NCI-H345 treated with DMSO at 0.1 percent for 48 hours (cell line): Measurements from ENCODE around the gene DIP2C.
"Not testable (repeated sequence)": the region's sequence is repeated elsewhere in the genome, so short reads cannot be mapped to it uniquely, and the experiment has no call there.

Experiments used
- DNase-seq: peaks from one replicate; lab custom pipeline; 2025; ENCODE audit not compliant: unreplicated experiment; lab: John Stamatoyannopoulos, UW

Gene DIP2C

DNA sequence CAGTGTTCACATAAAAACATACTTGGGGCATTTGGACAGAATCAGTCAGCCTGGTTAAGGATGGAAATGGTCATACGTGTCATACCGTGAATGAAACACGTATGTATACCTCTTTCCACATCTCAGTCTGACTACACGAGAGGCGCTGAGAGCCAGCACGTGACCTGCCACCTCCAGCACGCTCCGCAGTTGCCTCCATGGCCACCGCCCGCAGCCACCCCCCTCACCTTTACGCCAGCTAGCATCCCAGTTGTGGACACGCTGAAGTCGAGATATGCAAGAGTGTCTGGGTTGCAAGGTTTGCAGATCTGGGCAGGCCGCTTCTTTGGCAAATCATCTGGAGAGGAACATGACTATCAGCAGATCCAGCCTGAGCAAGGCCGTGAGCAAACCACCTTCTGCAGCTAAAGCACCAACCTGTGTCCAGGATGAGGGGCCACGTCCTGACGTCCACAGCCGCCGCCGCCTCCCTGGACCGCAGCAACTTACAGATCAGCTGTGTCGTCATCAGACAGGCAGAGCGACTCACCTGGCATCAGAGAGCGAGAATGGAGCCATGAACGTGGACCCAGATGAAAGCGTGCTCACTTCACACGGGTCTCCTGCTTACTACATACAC is 344.8 kb downstream of the DIP2C start:
- no peak for DNase-seq

DNA sequence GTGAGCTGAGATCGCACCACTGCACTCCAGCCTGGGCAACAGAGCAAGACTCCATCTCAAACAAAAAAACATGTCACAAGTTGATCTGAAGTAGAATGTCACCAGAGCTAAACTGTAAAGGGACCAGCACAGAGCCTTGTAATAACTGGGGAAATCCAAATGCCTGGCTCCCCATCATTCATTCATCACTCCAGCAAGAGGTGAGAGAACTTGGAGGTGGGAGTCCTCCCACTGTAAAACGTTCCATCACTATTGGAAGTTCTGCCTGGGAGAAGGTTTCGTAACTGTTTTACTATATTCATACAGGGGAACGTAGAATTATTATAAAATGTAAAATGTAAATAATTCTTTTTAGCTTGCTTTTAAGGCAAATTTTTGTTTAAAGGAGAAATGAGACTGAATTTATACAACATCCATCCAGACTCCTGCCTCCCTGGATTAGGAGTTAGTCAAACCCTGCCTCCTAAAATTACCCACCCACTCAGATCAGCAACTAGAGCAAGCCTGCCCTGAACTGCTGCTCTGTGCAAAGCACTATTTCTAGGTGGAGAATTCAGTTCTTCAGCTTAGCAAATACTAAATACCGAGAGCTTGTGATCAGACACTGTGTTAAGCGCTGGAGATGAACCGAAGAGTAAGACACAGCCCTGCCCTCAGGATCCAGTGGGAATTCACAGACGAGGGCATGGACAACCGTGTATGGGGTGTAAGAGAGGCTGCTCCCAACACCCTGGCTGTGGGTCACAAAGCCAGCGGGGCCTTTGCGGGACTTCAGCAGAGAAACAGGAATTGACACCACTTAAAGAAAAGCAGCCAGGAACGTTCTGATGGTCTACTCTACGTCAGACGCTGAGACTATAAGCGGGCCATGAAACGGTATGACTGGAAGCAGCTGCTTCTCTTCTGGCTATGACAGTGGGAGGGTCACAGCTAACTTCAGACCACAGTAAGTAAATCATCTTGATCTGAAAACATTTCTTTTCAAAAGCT is 345.9 kb downstream of the DIP2C start:
- no peak for DNase-seq

GRCh38 chr10:341081-341740 is 348.3 kb downstream of the DIP2C start:
- DNase-seq = no peak

DNA sequence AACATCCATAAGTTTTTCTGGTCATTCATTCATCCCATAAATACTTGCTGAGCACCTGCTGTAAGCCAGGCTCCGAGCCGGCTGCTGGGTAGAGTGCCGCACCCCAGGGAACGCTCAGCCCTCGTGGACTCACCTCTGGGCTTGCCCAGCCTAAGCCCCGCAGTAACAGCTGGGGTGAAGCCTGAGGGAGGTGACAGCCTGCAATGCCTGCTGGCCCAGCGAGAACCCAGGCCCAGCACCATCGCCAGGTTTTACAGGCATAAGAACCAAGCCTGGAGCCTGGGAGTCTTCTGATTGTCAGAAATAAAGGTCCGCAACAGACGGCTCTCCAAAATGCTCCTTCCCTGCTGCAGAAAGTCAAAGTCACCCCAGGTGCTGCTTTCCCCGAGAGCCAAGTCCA is 348.8 kb downstream of the DIP2C start:
- DNase-seq = no peak

DNA sequence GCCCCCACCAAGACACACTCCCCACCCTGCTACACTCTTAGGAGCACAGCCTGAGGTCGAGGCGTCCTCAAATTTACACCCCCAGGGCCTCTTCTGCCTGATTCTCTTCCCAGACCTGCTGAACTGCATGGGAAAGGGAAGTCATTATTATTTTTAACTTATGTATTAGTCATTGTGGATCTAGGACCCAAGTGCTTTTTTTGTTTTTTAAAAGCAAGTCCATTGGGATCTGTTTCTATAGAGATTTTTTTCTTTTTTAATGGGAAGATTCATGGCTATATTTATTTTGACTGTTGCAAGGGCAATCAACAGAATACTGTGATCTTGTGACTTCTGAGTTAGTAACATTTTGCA is 350.5 kb downstream of the DIP2C start:
- no peak for DNase-seq

- no peak for DNase-seq
Observed at GRCh38 chr10:338171-339037, 351.1 kb downstream of the DIP2C start.

DNA sequence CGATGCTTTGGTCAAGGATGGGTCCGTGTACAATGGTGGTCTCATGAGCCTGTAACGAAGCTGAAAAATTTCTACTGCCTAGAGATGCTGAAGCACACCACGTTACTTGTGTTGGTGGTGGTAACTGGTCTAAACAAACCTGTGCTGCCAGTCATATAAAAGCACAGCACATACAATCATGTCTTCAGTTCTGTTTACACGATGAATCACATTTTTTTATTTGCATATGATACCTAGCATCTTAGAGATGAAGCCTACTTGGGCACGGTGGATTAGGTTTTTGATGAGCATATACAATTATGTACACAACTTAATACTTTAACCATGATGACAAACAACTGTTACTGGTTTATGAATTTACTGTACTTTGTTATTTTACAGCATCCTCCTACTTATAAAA is 353.2 kb downstream of the DIP2C start:
- no peak for DNase-seq

DNA sequence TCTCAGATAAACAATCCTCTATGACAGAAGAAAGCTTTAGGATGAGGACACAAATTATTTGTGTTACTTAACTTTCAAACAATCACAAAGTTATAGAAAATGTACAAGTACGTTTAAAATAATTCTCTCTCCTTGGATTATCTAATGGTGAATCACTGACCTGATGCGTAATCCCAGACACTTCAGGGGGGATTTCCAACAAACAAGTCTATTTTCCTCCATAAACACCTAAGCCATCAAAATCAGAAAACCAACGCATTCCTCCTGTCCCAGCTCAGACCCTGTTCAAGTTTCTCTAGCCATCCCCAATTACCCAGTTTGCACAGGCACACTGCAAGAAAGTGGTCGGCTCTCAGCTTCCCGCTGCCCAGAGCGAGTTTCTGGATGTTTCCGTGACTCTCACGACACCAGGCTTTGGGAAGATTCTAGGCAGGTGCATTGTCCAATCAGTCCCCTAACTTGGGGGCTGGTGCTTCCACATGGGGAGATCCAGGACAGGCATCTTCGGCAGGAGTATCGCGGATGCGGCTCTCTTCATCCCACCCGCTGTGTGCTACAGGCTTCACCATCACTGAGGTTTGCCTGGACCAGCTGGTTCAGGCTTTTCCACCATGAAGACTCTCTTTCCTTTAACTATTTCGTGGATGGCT is 354.2 kb downstream of the DIP2C start:
- DNase-seq = no peak

- no peak for DNase-seq
Observed at GRCh38 chr10:331186-331585, 358.3 kb downstream of the DIP2C start.

- DNase-seq = no peak
Observed at GRCh38 chr10:329361-330099, 359.9 kb downstream of the DIP2C start.

DNA sequence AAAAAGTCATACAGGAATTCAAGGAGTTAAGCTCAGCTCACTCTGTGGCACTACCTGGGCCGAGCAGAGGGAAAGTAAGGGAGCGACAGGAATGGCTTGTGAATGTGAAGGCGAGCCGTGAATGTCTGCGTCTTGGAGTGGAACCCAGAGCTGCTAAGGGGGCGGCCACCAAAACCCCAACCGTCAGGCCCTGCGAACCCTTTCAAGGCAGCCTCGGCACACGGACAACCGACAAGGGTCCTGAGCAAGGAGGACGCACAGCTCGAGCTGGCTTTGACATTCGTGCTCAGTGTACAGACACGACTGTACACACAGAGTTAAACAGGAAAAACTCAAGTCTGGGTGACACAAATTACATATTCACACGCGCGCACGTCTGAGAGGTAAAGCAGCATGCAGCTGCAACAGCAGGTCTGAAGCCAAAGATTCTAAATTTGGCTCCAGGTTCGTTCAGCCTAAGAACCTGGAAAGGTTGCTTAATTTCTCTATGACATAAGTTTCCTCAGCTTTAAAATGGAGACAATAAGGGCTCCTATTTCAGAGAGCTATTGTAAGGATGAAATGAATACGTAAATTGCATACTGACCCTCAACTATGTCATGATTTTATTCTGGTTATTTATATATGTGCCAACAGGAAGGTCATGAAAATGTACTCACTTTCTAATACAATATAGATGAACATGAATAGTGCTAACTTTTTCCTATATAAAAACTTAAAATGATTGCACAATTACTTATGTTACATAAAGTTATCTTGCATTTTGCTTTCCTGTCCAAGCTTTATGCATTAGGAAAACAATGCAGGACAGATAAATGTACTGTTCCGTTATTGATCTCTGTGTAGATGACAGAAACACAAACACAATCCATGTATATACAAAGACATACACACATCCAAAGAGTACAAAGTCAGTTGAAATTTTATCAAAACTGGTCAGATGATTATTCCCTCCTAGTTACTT is 361.3 kb downstream of the DIP2C start:
- no peak for DNase-seq

GRCh38 chr10:326894-327635 is 362.4 kb downstream of the DIP2C start:
- no peak for DNase-seq

- DNase-seq = no peak
Observed at GRCh38 chr10:326350-326749, 363.1 kb downstream of the DIP2C start.

- DNase-seq = no peak
Observed at GRCh38 chr10:325282-325681, 364.2 kb downstream of the DIP2C start.

DNA sequence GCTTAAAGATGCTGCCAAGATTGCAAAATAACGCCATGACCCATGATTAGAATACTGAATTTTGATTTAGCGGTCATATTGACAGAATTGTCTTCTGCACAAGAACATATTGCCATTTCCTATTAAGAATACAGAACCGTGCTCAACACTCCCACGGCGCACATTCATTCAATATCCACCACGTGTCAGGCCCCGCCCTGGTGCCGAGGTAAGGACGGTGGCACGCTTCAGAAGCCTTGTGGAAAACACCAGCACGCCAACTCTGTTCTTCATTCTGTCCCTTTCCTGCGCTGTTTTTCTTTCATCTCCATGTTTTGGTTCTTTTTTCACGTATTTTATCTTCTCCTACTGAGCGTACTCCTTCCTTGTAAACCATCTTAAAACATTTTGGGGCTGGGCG is 364.9 kb downstream of the DIP2C start:
- DNase-seq = no peak

DNA sequence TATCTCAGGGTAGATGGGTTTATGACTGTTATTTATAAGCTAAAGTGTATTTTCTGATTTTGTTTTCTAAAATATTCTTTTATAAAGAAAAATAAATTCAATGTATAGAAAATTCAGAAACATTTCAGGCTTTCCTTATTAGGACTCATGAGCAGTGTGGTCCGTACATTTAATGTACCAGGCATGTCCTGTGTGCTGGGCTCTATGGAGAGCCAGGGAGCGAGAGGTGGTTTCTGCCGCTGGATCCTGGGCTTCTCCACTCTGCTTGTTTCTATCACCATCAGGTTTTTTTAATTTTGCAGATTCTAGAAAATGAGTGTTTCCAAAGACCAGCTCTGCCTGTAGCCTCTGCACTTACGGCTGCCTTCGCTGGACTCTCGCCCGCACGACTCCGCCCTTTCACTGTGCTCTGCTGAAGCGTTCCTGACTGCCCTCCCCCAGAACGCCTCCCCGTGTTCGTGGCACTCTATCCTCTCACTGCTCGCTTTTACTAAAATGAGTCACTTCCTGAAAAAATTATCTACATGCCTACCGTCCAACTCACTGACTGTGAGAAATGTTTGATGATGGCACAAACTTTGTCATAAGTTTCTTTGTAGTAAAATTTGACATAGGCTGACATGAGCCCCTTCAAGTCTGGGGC is 365.7 kb downstream of the DIP2C start:
- no peak for DNase-seq

DNA sequence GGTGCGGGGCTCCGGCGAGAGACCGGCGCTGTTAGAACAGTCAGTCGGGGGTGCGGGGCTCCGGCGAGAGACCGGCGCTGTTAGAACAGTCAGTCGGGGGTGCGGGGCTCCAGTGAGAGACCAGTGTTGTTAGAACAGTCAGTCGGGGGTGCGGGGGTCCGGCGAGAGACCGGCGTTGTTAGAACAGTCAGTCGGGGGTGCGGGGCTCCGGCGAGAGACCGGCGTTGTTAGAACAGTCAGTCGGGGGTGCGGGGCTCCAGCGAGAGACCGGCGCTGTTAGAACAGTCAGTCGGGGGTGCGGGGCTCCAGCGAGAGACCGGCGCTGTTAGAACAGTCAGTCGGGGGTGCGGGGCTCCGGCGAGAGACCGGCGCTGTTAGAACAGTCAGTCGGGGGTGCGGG is 366.4 kb downstream of the DIP2C start:
- not testable (repeated sequence) for DNase-seq

DNA sequence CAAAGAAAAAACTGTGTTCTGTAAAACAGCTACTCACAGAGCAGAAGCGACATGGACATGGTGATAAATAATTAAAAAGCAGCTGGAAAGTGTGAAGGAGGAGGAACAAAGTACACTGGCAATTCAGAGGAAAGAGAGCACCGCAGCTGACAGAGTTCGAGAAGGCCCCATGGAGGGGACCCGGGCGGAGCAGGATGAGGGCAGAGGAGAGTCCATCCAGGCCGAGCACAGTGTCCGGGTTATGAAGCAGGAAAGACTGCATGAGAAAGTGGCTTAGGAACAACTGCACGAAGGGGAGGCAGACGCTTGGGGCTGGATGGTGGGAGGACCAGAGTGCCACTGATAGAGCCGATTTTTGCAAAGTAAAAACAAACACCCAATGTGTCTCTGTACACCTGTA is 368.7 kb downstream of the DIP2C start:
- no peak for DNase-seq
